Activated CD8-positive, alpha-beta memory T cell treated with anti-CD3 and anti-CD28 coated beads, Interleukin-2, amount 50 U/mL, for 24 hours (primary cell): Measurements from ENCODE around the gene BABAM1.

Experiments used
- DNase-seq: peaks from one replicate; pipeline ENCODE4 v3.0.0-alpha.2; 2020; ENCODE audit errors: extremely low read depth

BABAM1 gene

GRCh38 chr19:17324357-17325114, 57.3 kb downstream of the BABAM1 start:
- no peak for DNase-seq

DNA sequence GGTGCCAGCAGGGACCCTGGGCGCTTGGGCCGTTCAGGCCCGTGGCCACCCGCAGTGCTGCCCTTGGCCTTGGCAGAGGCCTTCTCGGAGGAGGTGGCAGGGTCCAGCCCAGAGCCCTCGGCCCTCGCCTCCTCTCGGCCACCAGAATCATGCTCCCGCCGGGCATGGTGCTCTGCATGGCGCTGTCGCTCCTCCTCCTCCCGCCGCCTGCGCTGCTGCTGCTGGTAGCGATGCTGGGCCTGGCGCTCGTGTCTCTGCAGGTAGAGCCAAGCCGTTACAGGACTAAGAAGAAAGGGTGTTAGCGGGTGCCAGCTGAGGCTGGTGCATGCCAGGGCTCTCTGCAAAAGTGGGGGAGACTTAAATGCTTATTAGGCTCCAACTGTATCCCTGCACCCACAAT, 57.9 kb downstream of the BABAM1 start:
- DNase-seq: no peak

- DNase-seq: no peak
Measured at GRCh38 chr19:17325881-17326594, 58.8 kb downstream of the BABAM1 start.

DNA sequence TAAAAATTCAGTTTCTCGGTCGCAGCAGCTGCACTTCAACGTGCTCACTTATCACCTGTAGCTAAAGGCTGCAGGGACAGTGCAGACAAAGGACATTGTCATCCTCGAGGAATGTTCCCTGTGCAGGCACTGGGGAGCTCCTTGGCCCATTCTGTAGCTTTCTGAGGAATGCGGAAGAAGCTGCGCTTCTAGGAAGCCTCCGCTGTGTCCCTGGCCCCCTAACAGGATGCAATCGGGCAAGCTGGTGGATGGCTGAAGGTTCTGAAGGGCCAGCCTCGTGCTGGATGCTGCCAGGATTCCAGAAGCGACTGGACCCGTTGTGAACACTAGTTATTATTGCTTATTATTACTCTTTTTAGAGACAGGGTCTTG, 59.3 kb downstream of the BABAM1 start:
- DNase-seq: no peak

DNA sequence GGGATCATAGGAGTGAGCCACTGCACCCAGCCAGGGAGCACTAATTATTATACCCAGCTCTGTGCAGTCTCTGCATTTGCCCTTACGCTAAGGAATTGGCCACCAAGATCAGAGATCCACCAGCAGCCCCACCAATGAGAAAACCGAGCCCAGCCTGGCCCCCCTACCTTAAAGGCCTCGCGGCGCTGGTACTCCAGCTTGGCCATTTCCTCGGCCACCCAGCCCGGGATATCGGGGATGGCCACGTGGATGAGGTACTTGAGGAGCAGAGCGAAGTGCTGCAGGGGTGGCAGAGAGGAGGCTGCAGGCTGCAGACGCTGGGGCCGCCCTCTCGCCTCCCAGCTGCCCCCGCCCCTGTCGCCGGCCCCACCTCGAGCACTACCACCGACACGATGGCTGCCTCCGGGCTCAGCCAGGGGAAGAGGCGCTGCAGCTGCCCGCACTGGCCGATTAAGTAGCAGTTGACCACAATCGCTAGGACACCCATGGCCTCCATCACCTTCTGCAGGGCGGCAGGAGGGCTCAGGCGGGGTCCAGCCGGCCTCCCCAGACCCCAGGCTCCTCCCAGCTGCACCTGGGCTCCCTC, 59.9 kb downstream of the BABAM1 start:
- DNase-seq: no peak

- DNase-seq: no peak
Measured at GRCh38 chr19:17327654-17328516, 60.6 kb downstream of the BABAM1 start.
